Tibial nerve (tissue), 4 donors: ENCODE results near the gene SIPA1L3. TPM values are rescaled to one million over a fixed set of nuclear protein-coding genes. Genes with fewer than 3 reads are reported as not detected.

Experiments used
- DNase-seq, 2 donors: peaks; one replicate each; pipeline ENCODE4 v3.0.0-alpha.2; 2019; ENCODE audit warnings: low spot score in 2 of 2
- H3K27ac ChIP-seq, 4 donors: fragments of 200-600 bp; sonication (generic) in 3 of 4; one replicate each; pipeline ENCODE4 v1.5.1; 2017 to 2019; ENCODE audit warnings: mild to moderate bottlenecking in 1 of 4
- H3K27me3 ChIP-seq, 2 donors: fragments of 200-600 bp; sonication (generic) in 1 of 2; one replicate each; pipeline versions ENCODE4 v1.5.1 to v1.6.0; 2017 to 2019
- H3K36me3 ChIP-seq, 3 donors: fragments of 200-600 bp; sonication (generic); one replicate each; pipeline ENCODE4 v1.5.1; 2018 to 2019
- H3K4me1 ChIP-seq, 4 donors: fragments of 200-600 bp; sonication (generic) in 3 of 4; one replicate each; pipeline ENCODE4 v1.5.1; 2017 to 2019
- H3K4me3 ChIP-seq, 4 donors: fragments of 200-600 bp; sonication (generic) in 3 of 4; one replicate each; pipeline ENCODE4 v1.5.1; 2017 to 2019; ENCODE audit warnings: mild to moderate bottlenecking in 1 of 4, moderate library complexity in 1 of 4
- H3K9me3 ChIP-seq, 4 donors: fragments of 200-600 bp; sonication (generic) in 3 of 4; one replicate each; pipeline ENCODE4 v1.5.1; 2017 to 2019
- CTCF ChIP-seq, 5 experiments: fragments of 200-600 bp in 3 of 5; fragments of 450-650 bp in 2 of 5; sonication (generic) in 3 of 5; IDR thresholded peaks; one replicate each; pipeline ENCODE4 v1.5.1; 2016 to 2019; ENCODE audit warnings: antibody characterized with exemption in 5 of 5, mild to moderate bottlenecking in 3 of 5, moderate library complexity in 2 of 5
- EP300 ChIP-seq, 2 donors: sonication (generic); formaldehyde crosslinking; IDR thresholded peaks; one replicate each; pipeline ENCODE4 v1.6.1; 2017; ENCODE audit warnings: antibody characterized with exemption in 2 of 2, mild to moderate bottlenecking in 1 of 2
- POLR2A ChIP-seq, 2 donors: fragments of 450-650 bp; IDR thresholded peaks; one replicate each; pipeline ENCODE4 v1.6.1; 2017; ENCODE audit warnings: antibody characterized with exemption in 2 of 2, mild to moderate bottlenecking in 2 of 2, moderate library complexity in 2 of 2
- WGBS, 2 donors: methylation state at CpG; one replicate each; pipeline ENCODE4 v1.1.5; 2018; 5-methylcytosine and 5-hydroxymethylcytosine counted together
- total RNA-seq, 4 donors: library from RNA; depleted of rRNA; stranded (reverse); fragments of >200 nt; gene quantifications; one replicate each; pipeline ENCODE4 v1.1.0, GENCODE V29; 2016

SIPA1L3 gene
- total RNA-seq, 4 donors from 2014 or later: 8.3 to 43.9 (median 17.0) TPM

GRCh38 chr19:38013913-38014580 is 107.0 kb downstream of the SIPA1L3 start:
- WGBS, 2 donors: 74 to 79% methylated on average over 11 of the region's 11 CpGs
- Histone ChIP-seq H3K9me3 (no peaks in the 10 kb centered on the region), H3K4me3 (no peak overlapping the region), H3K27ac (no peak overlapping the region), H3K27me3 (no peaks in the 10 kb centered on the region), H3K36me3 (no peaks in the 10 kb centered on the region), H3K4me1 (peaks cover 0 to 8% (median 0%) of the 10 kb centered on the region in 4 donors)
- no peak for DNase-seq
- TF ChIP-seq CTCF (IDR thresholded peaks at IDR 0.05) (no peak), POLR2A (IDR thresholded peaks at IDR 0.05) (no peak), EP300 (IDR thresholded peaks at IDR 0.05) (no peak)

- Histone ChIP-seq H3K27ac (no peak overlapping the region), H3K9me3 (no peaks in the 10 kb centered on the region), H3K4me3 (no peak overlapping the region), H3K27me3 (no peaks in the 10 kb centered on the region), H3K4me1 (peaks cover 0 to 8% (median 0%) of the 10 kb centered on the region in 4 donors), H3K36me3 (no peaks in the 10 kb centered on the region)
- 91 to 96% methylated on average over 6 of the region's 6 CpGs for WGBS, 2 donors
- DNase-seq: no peak
- TF ChIP-seq EP300 (IDR thresholded peaks at IDR 0.05) (no peak), CTCF (IDR thresholded peaks at IDR 0.05) (no peak), POLR2A (IDR thresholded peaks at IDR 0.05) (no peak)
Measured at GRCh38 chr19:38015216-38015615, 108.2 kb downstream of the SIPA1L3 start.

GRCh38 chr19:38015761-38016160 is 108.8 kb downstream of the SIPA1L3 start:
- WGBS, 2 donors: 86 to 93% methylated on average over 7 of the region's 7 CpGs
- Histone ChIP-seq H3K27ac (no peak overlapping the region), H3K9me3 (no peaks in the 10 kb centered on the region), H3K36me3 (no peaks in the 10 kb centered on the region), H3K4me3 (no peak overlapping the region), H3K4me1 (peaks cover 0 to 8% (median 0%) of the 10 kb centered on the region in 4 donors), H3K27me3 (no peaks in the 10 kb centered on the region)
- TF ChIP-seq CTCF (IDR thresholded peaks at IDR 0.05) (no peak), EP300 (IDR thresholded peaks at IDR 0.05) (no peak), POLR2A (IDR thresholded peaks at IDR 0.05) (no peak)
- no peak for DNase-seq

- no peak overlapping the region for H3K27ac ChIP-seq
- 89 to 94% methylated on average over 6 of the region's 6 CpGs for WGBS, 2 donors
- TF ChIP-seq EP300 (IDR thresholded peaks at IDR 0.05) (no peak), POLR2A (IDR thresholded peaks at IDR 0.05) (no peak), CTCF (IDR thresholded peaks at IDR 0.05) (no peak)
Measured at GRCh38 chr19:38017401-38018151, 110.6 kb downstream of the SIPA1L3 start.

More at GRCh38 chr19:38017401-38018151, 110.6 kb downstream of the SIPA1L3 start:
- no peak for DNase-seq
- Histone ChIP-seq H3K4me1 (peaks cover 0 to 8% (median 0%) of the 10 kb centered on the region in 4 donors), H3K27me3 (no peaks in the 10 kb centered on the region), H3K4me3 (no peak overlapping the region), H3K9me3 (no peaks in the 10 kb centered on the region), H3K36me3 (no peaks in the 10 kb centered on the region)
